GM12873 (cell line): Measurements from ENCODE around the gene WWP2.

Experiments
- CTCF ChIP-seq: IDR thresholded peaks from 2 replicates; pipeline ENCODE4 v1.5.1; 2012; ENCODE audit warnings: low read depth, mild to moderate bottlenecking, moderate library complexity, low read length, control low read depth; ENCODE audit not compliant: insufficient read depth; ENCODE audit errors: missing control alignments

WWP2 gene

GRCh38 chr16:69874271-69874670, 112.1 kb downstream of the WWP2 start:
- TF ChIP-seq CTCF = no peak

- no peak for TF ChIP-seq CTCF
Measured at GRCh38 chr16:69880640-69881133, 118.6 kb downstream of the WWP2 start.

GRCh38 chr16:69881141-69881540, 119.0 kb downstream of the WWP2 start:
- TF ChIP-seq CTCF = no peak

- no peak for TF ChIP-seq CTCF
Measured at GRCh38 chr16:69883744-69884143, 121.6 kb downstream of the WWP2 start.

GRCh38 chr16:69885722-69886121, 123.6 kb downstream of the WWP2 start:
- TF ChIP-seq CTCF = no peak

GRCh38 chr16:69886726-69887125, 124.6 kb downstream of the WWP2 start:
- no peak for TF ChIP-seq CTCF

GRCh38 chr16:69888005-69888590, 126.0 kb downstream of the WWP2 start:
- TF ChIP-seq CTCF = no peak
